GM18511 (cell line): ENCODE data around the gene ZNF839.
A peak's percentile ranks its signal among the peaks of the same experiment; 100 is the strongest.
"Not testable (repeated sequence)": the region's sequence is repeated elsewhere in the genome, so short reads cannot be mapped to it uniquely, and the experiment has no call there.

Experiments
- ATAC-seq: cut with Tn5 transposase; IDR thresholded peaks from one replicate; pipeline ENCODE4 v1.9.1; 2021; ENCODE audit warnings: mild to moderate bottlenecking, moderate library complexity; ENCODE audit not compliant: unreplicated experiment

ZNF839 gene

DNA sequence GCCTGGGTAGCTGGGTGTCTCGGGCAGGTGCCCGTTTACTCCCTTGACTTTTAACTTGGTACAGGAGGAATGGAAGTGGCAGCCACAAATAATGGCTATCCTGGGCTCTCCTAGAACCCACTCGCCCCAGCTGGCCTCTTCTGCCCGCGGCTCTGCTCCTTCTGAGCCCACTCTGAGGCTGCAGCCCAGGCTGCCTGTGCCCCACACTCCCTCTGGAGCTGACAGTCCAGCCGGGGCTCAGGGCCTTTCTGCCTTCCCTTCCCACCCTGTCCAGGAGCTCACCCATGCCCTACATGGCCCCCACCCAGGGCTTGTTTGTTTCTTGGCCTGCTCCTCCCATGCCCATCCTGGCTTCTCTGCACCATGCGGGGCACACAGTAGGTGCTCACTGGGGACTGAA lies 15.6 kb downstream of the ZNF839 start:
- no peak for ATAC-seq

DNA sequence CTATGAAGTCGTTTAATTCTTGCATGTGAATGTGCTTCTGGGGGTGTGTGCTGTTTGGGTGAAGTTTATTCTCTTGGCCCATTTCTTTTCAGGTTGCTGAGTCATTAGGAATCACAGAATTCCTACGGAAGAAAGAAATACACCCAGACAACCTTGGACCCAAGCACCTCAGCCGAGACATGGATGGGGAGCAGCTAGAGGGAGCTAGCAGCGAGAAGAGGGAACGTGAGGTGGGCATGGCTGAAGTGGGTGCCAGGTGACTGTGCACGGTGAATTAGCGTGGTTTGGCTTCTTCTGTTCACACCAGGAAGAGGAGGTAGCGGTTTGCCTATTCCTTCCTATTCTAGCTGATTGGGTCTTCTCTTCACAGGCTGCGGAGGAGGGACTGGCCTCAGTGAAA lies 19.2 kb downstream of the ZNF839 start:
- no peak for ATAC-seq

GRCh38 chr14:102341566-102341965 lies 22.0 kb downstream of the ZNF839 start:
- ATAC-seq = no peak

- no peak for ATAC-seq
Measured at GRCh38 chr14:102342238-102342637, 22.7 kb downstream of the ZNF839 start.

GRCh38 chr14:102344084-102344483 lies 24.5 kb downstream of the ZNF839 start:
- ATAC-seq = no peak

- ATAC-seq = no peak
Measured at GRCh38 chr14:102344485-102344884, 24.9 kb downstream of the ZNF839 start.

DNA sequence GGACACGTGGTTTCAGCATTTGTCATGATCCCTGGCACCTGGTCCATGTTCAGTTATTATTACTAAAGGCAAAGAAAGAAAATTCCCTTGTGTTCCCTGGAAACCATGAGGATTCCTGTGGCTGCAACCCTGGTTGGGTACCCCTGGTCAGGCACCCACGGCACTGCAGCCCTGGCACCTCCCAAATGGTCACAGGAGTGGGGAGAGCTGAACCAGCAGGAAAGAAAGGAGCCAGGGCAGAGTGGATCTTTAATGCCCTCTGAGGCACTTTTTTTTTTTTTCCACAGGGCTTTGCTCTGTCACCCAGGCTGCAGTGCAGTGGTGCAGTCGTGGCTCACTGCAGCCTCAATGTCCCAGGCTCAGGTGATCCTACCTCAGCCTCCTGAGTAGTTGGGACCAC lies 25.7 kb downstream of the ZNF839 start:
- no peak for ATAC-seq

DNA sequence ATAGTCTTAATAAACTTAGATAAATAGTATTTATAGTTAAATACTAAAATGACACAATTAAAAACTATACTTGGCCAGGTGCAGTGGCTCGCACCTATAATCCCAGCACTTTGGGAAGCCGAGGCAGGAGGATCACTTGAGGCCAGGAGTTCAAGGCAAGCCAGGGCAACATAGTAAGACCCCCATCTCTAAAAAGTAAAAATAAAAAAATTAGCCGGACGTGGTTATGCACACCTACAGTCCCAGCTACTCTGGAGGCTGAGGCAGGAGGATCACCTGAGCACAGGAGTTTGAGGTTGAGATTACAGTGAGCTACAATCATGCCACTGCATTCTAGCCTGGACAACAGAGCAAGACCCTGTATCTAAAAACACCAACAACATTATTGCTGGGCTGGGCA lies 27.1 kb downstream of the ZNF839 start:
- ATAC-seq = no peak

GRCh38 chr14:102348376-102348775 lies 28.8 kb downstream of the ZNF839 start:
- ATAC-seq = no peak

DNA sequence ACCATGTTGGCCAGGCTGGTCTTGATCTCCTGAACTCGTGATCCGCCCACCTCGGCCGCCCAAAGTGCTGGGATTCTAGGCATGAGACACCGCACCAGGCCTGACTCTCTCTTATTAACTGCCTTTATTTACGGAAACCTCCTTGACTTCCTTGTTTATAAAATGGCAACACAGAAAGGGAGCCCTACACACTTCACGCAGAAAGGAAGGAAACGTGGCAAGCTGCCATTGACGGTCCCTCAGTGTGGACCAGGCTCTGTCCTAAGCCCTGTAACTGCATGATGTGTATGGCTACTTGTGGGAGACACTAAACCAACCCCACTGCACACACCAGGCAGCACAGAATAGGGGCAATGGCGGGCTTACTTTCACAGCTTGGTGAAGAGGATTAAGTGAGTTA lies 31.5 kb downstream of the ZNF839 start:
- no peak for ATAC-seq

DNA sequence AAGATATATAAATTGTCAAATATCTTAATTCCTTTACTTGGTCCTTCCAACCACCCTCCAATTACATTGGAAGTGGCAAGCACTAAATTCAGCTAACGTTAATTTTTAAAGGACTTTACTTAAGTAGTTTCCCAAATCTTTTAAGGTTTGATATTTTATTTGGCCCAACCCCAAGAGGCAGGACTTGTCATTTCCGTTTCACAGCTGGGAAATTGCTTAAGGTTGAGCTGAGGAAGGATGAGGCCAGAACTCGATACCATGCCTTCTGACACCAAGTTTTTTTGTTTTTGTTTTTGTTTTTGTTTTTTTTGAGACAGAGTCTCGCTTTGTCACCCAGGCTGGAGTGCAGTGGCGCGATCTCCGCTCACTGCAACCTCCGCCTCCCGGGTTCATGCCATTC lies 32.0 kb downstream of the ZNF839 start:
- ATAC-seq = not testable (repeated sequence)

DNA sequence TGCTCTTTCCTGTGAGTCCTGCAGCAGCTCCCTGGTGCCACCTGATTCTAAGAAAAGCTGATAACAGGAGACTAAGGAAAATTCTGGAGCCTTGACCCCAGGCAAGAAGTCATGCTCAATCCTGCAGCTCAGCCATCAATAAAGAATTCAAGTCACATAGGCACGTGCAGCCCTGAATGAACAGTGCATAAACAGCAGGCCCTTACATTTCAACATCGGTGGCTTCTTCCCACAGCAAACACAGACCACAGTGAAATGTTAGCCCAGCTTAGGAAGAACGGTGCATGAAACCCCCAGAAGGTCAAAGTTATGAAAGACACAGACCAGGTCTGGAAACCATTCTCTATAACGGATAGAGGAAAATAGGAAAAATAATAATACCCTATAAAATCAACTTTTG lies 32.7 kb downstream of the ZNF839 start:
- ATAC-seq = no peak

DNA sequence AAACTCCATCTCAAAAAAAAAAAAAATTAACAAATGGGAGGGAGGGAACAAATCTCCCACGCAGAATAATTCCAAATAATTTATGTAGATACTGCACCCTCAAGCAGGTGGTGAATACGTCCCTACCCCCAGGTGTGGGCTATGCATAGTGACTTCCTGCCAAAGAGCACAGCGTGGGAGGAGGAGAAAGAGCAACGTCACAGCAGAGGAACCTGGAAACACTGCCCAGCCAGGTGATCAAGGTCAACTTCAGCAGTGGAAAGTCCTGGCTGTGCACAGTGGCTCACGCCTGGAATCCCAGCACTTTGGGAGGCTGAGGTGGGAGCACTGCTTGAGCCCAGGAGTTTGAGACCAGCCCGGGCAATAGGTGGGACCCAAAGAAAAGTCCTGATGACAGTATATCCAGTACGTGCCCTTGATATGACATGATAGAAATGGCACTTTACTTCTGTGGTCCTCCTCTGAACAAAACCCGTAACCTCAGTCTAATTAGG lies 33.6 kb downstream of the ZNF839 start:
- ATAC-seq = no peak

DNA sequence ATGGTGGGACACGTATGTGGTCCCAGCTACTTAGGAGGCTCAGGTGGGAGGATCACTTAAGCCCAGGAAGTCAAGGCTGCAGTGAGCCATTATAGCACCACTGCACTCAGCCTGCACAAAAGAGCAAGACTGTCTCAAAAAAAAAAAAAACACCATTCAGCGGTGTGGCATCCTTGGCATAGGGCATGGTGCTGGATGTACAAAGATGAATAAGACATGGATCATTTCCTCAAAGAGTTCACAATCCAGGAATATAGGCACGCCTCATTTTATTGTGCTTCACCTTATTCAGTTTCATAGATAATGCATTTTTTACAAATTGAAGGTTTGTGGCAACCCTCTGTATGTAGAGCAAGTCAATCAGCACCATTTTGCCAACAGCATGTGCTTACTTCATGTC lies 36.7 kb downstream of the ZNF839 start:
- no peak for ATAC-seq

GRCh38 chr14:102359341-102359740 lies 39.8 kb downstream of the ZNF839 start:
- no peak for ATAC-seq

DNA sequence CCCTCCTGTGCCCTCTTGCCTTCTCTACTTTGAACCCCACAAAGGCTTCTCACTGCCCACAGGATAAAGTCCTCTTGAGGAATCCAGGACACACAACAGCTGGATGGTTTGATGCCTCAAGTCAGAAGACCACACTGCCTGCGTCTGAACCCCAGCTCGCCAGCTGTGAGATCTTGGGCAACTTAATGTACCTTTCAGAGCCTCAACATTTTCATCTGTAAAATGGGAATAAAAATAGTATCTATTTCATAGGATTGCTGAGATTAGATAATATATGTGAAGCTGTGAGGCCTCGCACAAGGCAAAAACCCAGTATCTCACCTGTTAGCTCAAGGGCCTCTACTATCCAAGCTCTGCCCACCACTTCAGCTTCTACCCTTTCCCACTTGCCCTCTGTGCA lies 40.8 kb downstream of the ZNF839 start:
- no peak for ATAC-seq

- ATAC-seq = peak; percentile 46
Measured at GRCh38 chr14:102362084-102362483, 42.5 kb downstream of the ZNF839 start.

DNA sequence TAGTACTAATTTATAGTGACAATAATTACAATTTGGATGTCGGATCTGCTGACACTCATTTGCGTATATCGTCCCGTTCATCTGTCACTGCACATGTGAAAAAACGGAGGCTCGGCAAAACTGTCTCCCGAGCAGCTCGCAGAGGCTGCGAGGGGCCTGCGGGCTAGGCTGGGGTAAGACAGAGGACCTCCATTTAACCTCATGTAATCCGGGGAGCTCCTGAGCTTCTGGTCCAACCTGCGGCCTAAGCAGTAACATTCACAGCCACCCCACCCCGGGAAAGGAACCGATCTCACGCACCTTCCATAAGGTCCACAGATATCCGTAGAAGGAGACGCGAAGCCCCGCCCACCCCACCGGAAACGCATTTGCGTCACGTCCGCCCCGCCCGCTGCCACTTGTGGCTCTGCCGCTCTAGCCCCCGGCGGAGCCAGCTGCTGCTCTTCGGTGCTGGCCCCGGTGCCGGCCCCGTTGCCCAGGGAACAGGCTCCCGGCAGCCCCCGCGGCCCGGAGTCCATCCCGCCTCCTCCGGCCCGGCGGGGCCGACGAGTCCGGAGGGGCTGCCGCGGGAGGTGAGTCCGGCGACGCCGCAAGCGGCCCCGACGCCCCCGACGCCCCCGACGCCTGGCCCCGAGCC lies 43.1 kb downstream of the ZNF839 start, which contains the start of the genes CINP and TECPR2:
TSS of gene CINP (minus strand) at position 346 of the 637 bp plus-strand sequence. CDS start at position 307, 39 bp downstream.
TSS of gene TECPR2 (plus strand) at position 397 of the 637 bp plus-strand sequence. CDS start 13,781 bp downstream, outside the sequence.
- peak; percentile 93 for ATAC-seq

DNA sequence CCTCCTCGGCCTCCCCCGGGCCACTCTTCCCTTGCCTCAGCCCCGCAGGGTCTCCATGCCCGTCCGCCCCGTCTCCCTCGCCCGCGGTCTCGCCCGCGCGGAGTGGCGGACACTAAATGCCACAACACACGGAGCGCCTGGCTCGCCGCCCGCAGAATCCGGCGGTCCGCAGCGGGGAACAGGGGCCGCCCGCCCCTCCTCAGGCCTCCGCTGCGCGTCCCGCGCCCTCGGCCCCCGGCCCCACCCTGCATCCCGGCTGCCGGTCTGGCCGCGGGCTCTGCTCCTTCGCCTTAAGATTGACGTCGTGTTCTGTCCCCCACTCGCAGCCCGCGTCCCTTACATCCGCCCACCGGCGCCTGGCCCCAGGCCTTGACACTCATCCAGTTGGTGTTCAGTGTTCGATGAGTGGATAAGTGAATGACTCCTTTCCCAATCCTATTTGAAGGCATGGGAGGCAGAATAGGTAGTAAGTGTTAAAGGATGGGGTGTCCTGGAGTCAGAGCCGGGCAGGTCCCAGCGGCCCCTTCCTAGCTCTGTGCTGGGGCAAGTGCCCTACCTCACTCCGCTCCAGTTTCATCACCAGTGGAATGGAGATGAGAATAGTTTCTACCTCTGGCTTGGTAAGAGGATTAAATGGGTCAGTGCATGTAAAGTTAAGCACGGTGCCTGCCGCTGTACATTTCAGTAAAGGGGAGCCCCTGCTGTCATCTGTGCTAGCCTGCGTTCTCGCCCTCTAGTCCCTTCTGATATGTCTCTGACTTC lies 43.8 kb downstream of the ZNF839 start:
- peak; percentile 32 for ATAC-seq

- no peak for ATAC-seq
Measured at GRCh38 chr14:102370305-102370809, 50.8 kb downstream of the ZNF839 start.

DNA sequence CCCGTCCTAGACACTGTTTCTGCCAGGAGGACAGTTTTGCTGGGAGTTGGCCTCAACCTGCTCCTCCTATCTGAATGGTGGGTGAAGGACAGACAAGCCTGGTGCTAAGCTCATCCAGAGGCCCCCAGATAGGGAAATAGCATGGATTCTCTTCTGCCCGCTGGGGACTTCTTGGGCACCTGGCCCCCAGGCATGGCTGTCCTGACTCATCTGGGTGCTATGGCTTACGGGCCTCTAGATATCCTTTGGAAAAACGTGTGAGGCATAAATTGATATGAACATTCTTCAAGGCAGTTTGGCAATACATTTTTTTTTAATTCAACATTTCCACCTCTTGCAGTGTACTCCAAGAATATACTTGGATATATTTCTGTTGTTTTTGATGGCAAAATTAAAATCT lies 51.8 kb downstream of the ZNF839 start:
- ATAC-seq = no peak

- no peak for ATAC-seq
Measured at GRCh38 chr14:102373110-102373509, 53.6 kb downstream of the ZNF839 start.
